GM21717 (cell line): ENCODE data around the gene ADAM17.
"Not testable (repeated sequence)": the region's sequence is repeated elsewhere in the genome, so short reads cannot be mapped to it uniquely, and the experiment has no call there.

Experiments
- ATAC-seq: cut with Tn5 transposase; IDR thresholded peaks from one replicate; pipeline ENCODE4 v1.9.1; 2021; ENCODE audit warnings: mild to moderate bottlenecking, moderate library complexity; ENCODE audit not compliant: unreplicated experiment

Gene ADAM17

GRCh38 chr2:9527995-9528787 lies 27.4 kb downstream of the ADAM17 start:
- no peak for ATAC-seq

- ATAC-seq = no peak
Observed at GRCh38 chr2:9525266-9525665, 30.4 kb downstream of the ADAM17 start.

- ATAC-seq = no peak
Observed at GRCh38 chr2:9524291-9524690, 31.3 kb downstream of the ADAM17 start.

GRCh38 chr2:9519250-9519649 lies 36.4 kb downstream of the ADAM17 start:
- ATAC-seq = no peak

GRCh38 chr2:9518780-9519179 lies 36.9 kb downstream of the ADAM17 start:
- ATAC-seq = no peak

- ATAC-seq = no peak
Observed at GRCh38 chr2:9518163-9518562, 37.5 kb downstream of the ADAM17 start.

GRCh38 chr2:9517118-9517782 lies 38.4 kb downstream of the ADAM17 start:
- ATAC-seq = no peak

GRCh38 chr2:9513946-9514345 lies 41.7 kb downstream of the ADAM17 start:
- not testable (repeated sequence) for ATAC-seq

- ATAC-seq = no peak
Observed at GRCh38 chr2:9508931-9509330, 46.7 kb downstream of the ADAM17 start.

- no peak for ATAC-seq
Observed at GRCh38 chr2:9498210-9498609, 57.4 kb downstream of the ADAM17 start.

- ATAC-seq = no peak
Observed at GRCh38 chr2:9497017-9497416, 58.6 kb downstream of the ADAM17 start.

GRCh38 chr2:9494081-9494480 lies 61.5 kb downstream of the ADAM17 start:
- no peak for ATAC-seq

- no peak for ATAC-seq
Observed at GRCh38 chr2:9493478-9493877, 62.2 kb downstream of the ADAM17 start.

GRCh38 chr2:9492927-9493326 lies 62.7 kb downstream of the ADAM17 start:
- ATAC-seq = no peak

GRCh38 chr2:9490789-9491188 lies 64.8 kb downstream of the ADAM17 start:
- no peak for ATAC-seq

- ATAC-seq = no peak
Observed at GRCh38 chr2:9488583-9489547, 66.8 kb downstream of the ADAM17 start.

- ATAC-seq = no peak
Observed at GRCh38 chr2:9484533-9484932, 71.1 kb downstream of the ADAM17 start.

- no peak for ATAC-seq
Observed at GRCh38 chr2:9483107-9483506, 72.5 kb downstream of the ADAM17 start.

- ATAC-seq = no peak
Observed at GRCh38 chr2:9480157-9480556, 75.5 kb downstream of the ADAM17 start.

- no peak for ATAC-seq
Observed at GRCh38 chr2:9478526-9478925, 77.1 kb downstream of the ADAM17 start.

- no peak for ATAC-seq
Observed at GRCh38 chr2:9477914-9478313, 77.7 kb downstream of the ADAM17 start.
